ENCODE data around the gene HYAL4. TPM values are rescaled to one million over a fixed set of nuclear protein-coding genes. Genes with fewer than 3 reads are reported as not detected.

HYAL4 gene
- polyA plus RNA-seq, 1 of the 3 experiments (the other 2 are of a cell fraction), result not detected

- no peak overlapping the region for H3K9ac ChIP-seq
- H3K27me3 ChIP-seq (ENCODE audit: insufficient read depth), result no peaks in the 10 kb centered on the region
- no peaks in the 10 kb centered on the region for H3K36me3 ChIP-seq (replicated peaks in 1 of 2; ENCODE audit: control insufficient read depth in 1 of 2, insufficient read depth in 2 of 2, low read length in 1 of 2)
- DNase-seq, result no peak
- WGBS (ENCODE audit: low lambda C conversion rate), result 43% methylated on average over 2 of the region's 2 CpGs
- H3K79me2 ChIP-seq (ENCODE audit: insufficient read depth), result no peaks in the 10 kb centered on the region
- no peaks in the 10 kb centered on the region for H3K9me2 ChIP-seq
- H4K20me1 ChIP-seq (ENCODE audit: insufficient read depth), result no peaks in the 10 kb centered on the region
- no peak overlapping the region for H2AFZ ChIP-seq (ENCODE audit: low read depth)
- no peaks in the 10 kb centered on the region for H3F3A ChIP-seq (replicated peaks; ENCODE audit: insufficient read depth)
- POLR2A ChIA-PET, result no interaction called here
- TF ChIP-seq RAD21 (IDR thresholded peaks at IDR 0.05; ENCODE audit: low read length) (no peak), PBX3 (IDR thresholded peaks at IDR 0.05) (no peak), IRF3 (IDR thresholded peaks at IDR 0.05; ENCODE audit: low read depth, low read length) (no peak), ELF1 (IDR thresholded peaks at IDR 0.05) (no peak), RFX5 (IDR thresholded peaks at IDR 0.05; ENCODE audit: low read length) (no peak), REST (IDR thresholded peaks at IDR 0.05; ENCODE audit: low read depth, low read length) (no peak)
- no peak overlapping the region for H3K4me3 ChIP-seq (ENCODE audit: low read depth in 2 of 2, low read length in 1 of 2)
- H3K4me1 ChIP-seq (ENCODE audit: control insufficient read depth in 1 of 2, insufficient read depth in 2 of 2, low read depth in 1 of 2, low read length in 1 of 2), result no peaks in the 10 kb centered on the region
- CTCF ChIA-PET, result no interaction called here
- no peaks in the 10 kb centered on the region for H3K9me3 ChIP-seq
- no peak overlapping the region for H3K27ac ChIP-seq (ENCODE audit: low read depth in 2 of 2, low read length in 1 of 2)
- no peak overlapping the region for H3K4me2 ChIP-seq
Measured at GRCh38 chr7:123820864-123821263, 24.1 kb upstream of the HYAL4 start.

- no peaks in the 10 kb centered on the region for H3K27me3 ChIP-seq (ENCODE audit: insufficient read depth)
- POLR2A ChIA-PET, result no interaction called here
- no peaks in the 10 kb centered on the region for H3K79me2 ChIP-seq (ENCODE audit: insufficient read depth)
- no peak overlapping the region for H3K27ac ChIP-seq (ENCODE audit: low read depth in 2 of 2, low read length in 1 of 2)
- no peaks in the 10 kb centered on the region for H3K4me1 ChIP-seq (ENCODE audit: control insufficient read depth in 1 of 2, insufficient read depth in 2 of 2, low read depth in 1 of 2, low read length in 1 of 2)
- DNase-seq, result no peak
- no peak overlapping the region for H2AFZ ChIP-seq (ENCODE audit: low read depth)
- H3K9me2 ChIP-seq, result no peaks in the 10 kb centered on the region
- 50% methylated on average over 1 of the region's 1 CpG for WGBS (ENCODE audit: low lambda C conversion rate)
- CTCF ChIA-PET, result no interaction called here
- no peaks in the 10 kb centered on the region for H4K20me1 ChIP-seq (ENCODE audit: insufficient read depth)
- TF ChIP-seq NRF1 (IDR thresholded peaks at IDR 0.05; ENCODE audit: low read depth, low read length), result no peak
- TF ChIP-seq GATA2 (CRISPR knock-in tag; IDR thresholded peaks at IDR 0.05), result no peak
- no peak for TF ChIP-seq NFIC (IDR thresholded peaks at IDR 0.05; ENCODE audit: borderline replicate concordance)
- no peak for TF ChIP-seq FOXJ3 (CRISPR knock-in tag; IDR thresholded peaks at IDR 0.05)
- no peak for TF ChIP-seq FOXM1 (IDR thresholded peaks at IDR 0.05; ENCODE audit: low read depth)
- no peak for TF ChIP-seq TEAD4 (IDR thresholded peaks at IDR 0.05; ENCODE audit: borderline replicate concordance, insufficient read depth)
- no peak for TF ChIP-seq EZH2phosphoT487 (IDR thresholded peaks at IDR 0.05; ENCODE audit: borderline replicate concordance, low read depth)
- TF ChIP-seq YY1 (IDR thresholded peaks at IDR 0.05; ENCODE audit: low read depth), result no peak
- TF ChIP-seq RFX5 (IDR thresholded peaks at IDR 0.05; ENCODE audit: low read length), result no peak
- no peak for TF ChIP-seq TCF12 (IDR thresholded peaks at IDR 0.05)
- TF ChIP-seq MEF2A (IDR thresholded peaks at IDR 0.05; ENCODE audit: borderline replicate concordance, low read depth), result no peak
- no peak for TF ChIP-seq GABPA (IDR thresholded peaks at IDR 0.05; ENCODE audit: low read depth)
- no peak for TF ChIP-seq JUND (IDR thresholded peaks at IDR 0.05)
- TF ChIP-seq SMC3 (IDR thresholded peaks at IDR 0.05; ENCODE audit: low read depth, low read length), result no peak
- TF ChIP-seq TAF1 (IDR thresholded peaks at IDR 0.05; ENCODE audit: borderline replicate concordance, low read depth, low read length), result no peak
- no peak for TF ChIP-seq MXI1 (IDR thresholded peaks at IDR 0.05; ENCODE audit: low read depth, low read length)
- TF ChIP-seq REST (IDR thresholded peaks at IDR 0.05; ENCODE audit: low read depth, low read length), result no peak
- TF ChIP-seq RXRA (IDR thresholded peaks at IDR 0.05; ENCODE audit: borderline replicate concordance, low read depth), result no peak
- H3K4me2 ChIP-seq, result no peak overlapping the region
- H3K4me3 ChIP-seq (ENCODE audit: low read depth in 2 of 2, low read length in 1 of 2), result no peak overlapping the region
- no peaks in the 10 kb centered on the region for H3F3A ChIP-seq (replicated peaks; ENCODE audit: insufficient read depth)
- H3K9ac ChIP-seq, result no peak overlapping the region
- no peaks in the 10 kb centered on the region for H3K9me3 ChIP-seq
- no peaks in the 10 kb centered on the region for H3K36me3 ChIP-seq (replicated peaks in 1 of 2; ENCODE audit: control insufficient read depth in 1 of 2, insufficient read depth in 2 of 2, low read length in 1 of 2)
Measured at GRCh38 chr7:123821320-123821719, 23.6 kb upstream of the HYAL4 start.

Data from SK-N-SH (cell line).